ENCODE data around the gene TOM1L2. TPM values are rescaled to one million over a fixed set of nuclear protein-coding genes. Genes with fewer than 3 reads are reported as not detected.

Gene TOM1L2
- total and polyA plus RNA-seq, 12 donors: 46.4 to 331 (median 273) TPM

- Histone ChIP-seq H3K9me3 (no peaks in the 10 kb centered on the region), H3K27ac (peak overlapping the region in 2 of 10 donors; percentile 47 to 57), H3K4me3 (no peak overlapping the region), H3K4me1 (peaks cover 40 to 99% (median 80%) of the 10 kb centered on the region in 9 donors), H3K27me3 (no peaks in the 10 kb centered on the region), H3K36me3 (no peaks in the 10 kb centered on the region)
- peak in 3 of 8 donors; percentile 13 to 33 (median 25) for ATAC-seq
- no peak for DNase-seq
- intact Hi-C loops (cut with DNase I): no loop called here
- WGBS, 2 donors: 74 to 83% methylated on average over 8 of the region's 8 CpGs
- TF ChIP-seq CTCF (IDR thresholded peaks at IDR 0.05): no peak
Measured at GRCh38 chr17:17938388-17939107, 33.7 kb downstream of the TOM1L2 start.

- Histone ChIP-seq H3K36me3 (no peaks in the 10 kb centered on the region), H3K4me3 (no peak overlapping the region), H3K9me3 (no peaks in the 10 kb centered on the region), H3K27me3 (no peaks in the 10 kb centered on the region), H3K4me1 (peaks cover 35 to 99% (median 79%) of the 10 kb centered on the region in 9 donors), H3K27ac (peak overlapping the region in 3 of 10 donors; percentile 36 to 57 (median 47))
- peak in 2 of 8 donors; percentile 15 for ATAC-seq
- TF ChIP-seq CTCF (IDR thresholded peaks at IDR 0.05): no peak
- no peak for DNase-seq
- intact Hi-C loops (cut with DNase I): no loop called here
- 67 to 71% methylated on average over 5 of the region's 5 CpGs for WGBS, 2 donors
Measured at GRCh38 chr17:17937958-17938357, 34.2 kb downstream of the TOM1L2 start.

GRCh38 chr17:17937201-17937853 is 34.9 kb downstream of the TOM1L2 start:
- intact Hi-C loops (cut with DNase I): no loop called here
- no peaks in the 10 kb centered on the region for H3K9me3 ChIP-seq
- H3K27me3 ChIP-seq: no peaks in the 10 kb centered on the region
- H3K27ac ChIP-seq: peak overlapping the region in 5 of 10 donors; percentile 14 to 57 (median 36)
- 55 to 61% methylated on average over 4 of the region's 4 CpGs for WGBS, 2 donors
- ATAC-seq (peak in 2 of 8 donors; percentile 8 to 32), DNase-seq (no peak)
- H3K4me1 ChIP-seq: peaks cover 30 to 98% (median 78%) of the 10 kb centered on the region in 9 donors
- no peaks in the 10 kb centered on the region for H3K36me3 ChIP-seq
- no peak for TF ChIP-seq CTCF (IDR thresholded peaks at IDR 0.05)
- H3K4me3 ChIP-seq: no peak overlapping the region

GRCh38 chr17:17935321-17936271 is 36.6 kb downstream of the TOM1L2 start:
- Histone ChIP-seq H3K27ac (peak overlapping the region in 6 of 10 donors; percentile 5 to 42 (median 32)), H3K4me3 (no peak overlapping the region), H3K36me3 (no peaks in the 10 kb centered on the region), H3K27me3 (no peaks in the 10 kb centered on the region), H3K4me1 (peaks cover 21 to 97% (median 67%) of the 10 kb centered on the region in 9 donors), H3K9me3 (no peaks in the 10 kb centered on the region)
- intact Hi-C loops (cut with DNase I): no loop called here
- DNase-seq (no peak), ATAC-seq (peak in 6 of 8 donors; percentile 40 to 78 (median 50))
- WGBS, 2 donors: 37 to 54% methylated on average over 6 of the region's 6 CpGs
- no peak for TF ChIP-seq CTCF (IDR thresholded peaks at IDR 0.05)

Measured in heart right ventricle (tissue), 16 donors.